Embryonic facial prominence (tissue), 1 donor: ENCODE results near the gene PTPRD.

Experiments used
- DNase-seq: peaks from one replicate; pipeline ENCODE4 v3.0.0-alpha.2; 2016; ENCODE audit errors: extremely low spot score

Gene PTPRD

DNA sequence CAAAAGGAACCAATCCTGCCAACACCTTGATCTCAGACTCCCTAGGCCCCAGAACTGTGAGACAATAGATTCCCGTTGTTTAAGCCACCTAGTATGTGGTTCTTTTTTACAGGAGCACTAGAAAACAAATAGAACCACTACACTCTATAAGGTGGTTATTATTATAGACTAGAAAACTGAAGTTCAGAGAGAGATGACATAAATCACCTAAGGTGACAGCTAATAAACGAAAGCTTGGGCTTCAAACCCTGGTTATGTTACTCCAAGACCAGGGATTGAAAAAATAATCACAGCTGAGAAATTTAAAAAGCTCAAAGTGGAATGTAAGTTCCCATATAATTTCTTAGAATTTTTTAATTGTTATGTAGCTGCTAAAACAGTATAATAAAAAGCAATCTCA is 2097.1 kb downstream of the PTPRD start:
- no peak for DNase-seq

DNA sequence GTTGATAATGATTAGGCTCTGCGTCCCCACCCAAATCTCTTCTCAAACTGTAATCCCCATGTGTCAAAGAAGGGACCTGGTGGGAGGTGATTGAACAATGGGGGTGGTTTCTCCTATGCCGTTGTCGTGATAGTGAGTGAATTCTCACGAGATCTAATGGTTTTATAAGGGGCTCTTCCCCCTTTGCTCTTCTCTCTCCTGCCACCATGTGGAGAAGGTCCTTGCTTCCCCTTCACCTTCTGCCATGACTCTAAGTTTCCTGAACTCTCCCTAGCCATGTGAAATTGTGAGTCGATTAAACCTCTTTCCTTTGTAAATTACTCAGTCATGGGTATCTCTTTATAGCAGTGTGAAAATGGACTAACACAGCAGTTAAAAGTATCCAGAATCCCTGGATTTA is 2098.0 kb downstream of the PTPRD start:
- no peak for DNase-seq

DNA sequence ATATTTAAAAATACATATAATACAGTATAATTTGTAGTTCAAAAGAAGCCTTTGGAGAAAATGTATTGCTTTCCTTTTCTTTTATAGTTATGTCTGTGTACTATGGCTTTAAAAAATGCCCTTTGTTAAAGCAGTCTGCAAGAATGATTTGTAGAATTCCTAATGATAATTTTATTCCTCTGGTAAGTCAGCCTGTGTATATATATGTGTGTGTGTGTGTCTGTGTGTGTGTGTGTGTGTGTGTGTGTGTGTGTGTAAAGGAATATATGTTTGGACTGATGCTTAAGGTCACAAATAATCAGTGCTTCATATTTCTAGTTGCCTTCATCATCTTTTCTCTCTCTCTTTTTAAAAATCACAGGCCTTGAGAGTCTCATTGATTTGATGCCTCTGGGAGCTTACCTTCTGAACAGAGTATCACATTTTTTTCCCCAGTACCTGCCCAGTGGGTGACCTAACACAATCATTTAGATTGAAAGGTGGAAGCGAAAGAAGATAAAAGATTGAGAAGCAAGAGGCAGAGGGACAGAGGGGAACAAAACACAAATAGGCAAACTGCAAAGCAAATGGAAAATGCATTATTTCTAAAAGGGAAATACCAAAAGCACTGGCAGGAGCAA is 2104.0 kb downstream of the PTPRD start:
- no peak for DNase-seq

DNA sequence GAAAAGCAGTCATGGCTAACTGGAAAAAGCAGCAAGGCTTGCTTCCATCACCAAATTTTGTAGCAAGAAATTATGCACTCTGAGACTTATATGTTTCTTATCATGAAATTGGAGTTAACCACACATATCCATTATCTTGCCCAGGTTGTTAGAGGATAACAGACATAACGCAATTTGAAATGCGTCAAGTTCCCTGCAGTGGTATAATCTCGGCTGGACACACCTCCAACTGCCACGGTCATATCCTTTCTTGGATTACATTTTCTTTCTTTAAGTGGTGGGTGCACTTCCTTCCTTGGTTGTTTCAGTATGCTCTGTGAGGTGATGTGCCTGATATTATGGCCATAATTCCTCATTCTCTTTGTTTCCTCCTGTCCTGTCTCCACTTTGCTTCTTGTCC is 2118.2 kb downstream of the PTPRD start:
- no peak for DNase-seq

DNA sequence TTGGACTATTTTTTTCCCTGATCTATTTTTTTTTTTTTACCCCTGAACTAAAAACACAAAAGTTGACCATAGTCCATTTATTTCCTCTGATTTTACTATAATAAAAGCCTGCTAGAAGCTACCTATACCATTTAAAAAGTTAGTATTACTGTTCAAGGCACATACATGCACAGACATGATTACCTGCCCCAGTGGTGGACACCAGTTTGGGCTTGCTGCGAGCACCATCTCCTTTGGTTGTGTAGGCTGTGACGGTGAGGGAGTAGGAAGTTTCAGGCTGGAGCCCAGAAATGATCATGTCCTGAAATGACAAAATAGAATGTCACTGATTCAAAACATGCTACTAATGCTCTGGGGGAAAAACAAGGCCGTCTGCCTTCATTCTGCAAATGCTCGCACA is 2120.1 kb downstream of the PTPRD start:
- no peak for DNase-seq

DNA sequence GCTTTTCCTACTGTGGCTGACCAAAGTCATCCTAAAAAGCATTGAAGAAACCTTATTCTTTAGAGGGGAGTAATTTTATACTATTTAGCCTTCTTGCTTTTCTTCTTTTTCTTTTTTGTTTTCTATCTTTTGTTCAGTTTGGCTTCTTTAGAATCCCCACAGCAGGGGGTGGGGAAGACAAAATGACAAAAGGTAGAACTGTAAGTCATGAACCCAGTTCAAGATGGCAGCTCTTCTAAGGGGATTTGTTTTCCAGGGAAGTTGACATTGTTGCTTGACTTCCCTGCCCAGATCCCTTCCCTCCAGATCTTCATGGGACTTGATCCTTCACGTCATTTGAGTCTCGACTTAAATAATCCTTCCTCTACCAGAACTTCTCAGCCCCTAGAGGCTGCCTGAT is 2120.8 kb downstream of the PTPRD start:
- DNase-seq = no peak

DNA sequence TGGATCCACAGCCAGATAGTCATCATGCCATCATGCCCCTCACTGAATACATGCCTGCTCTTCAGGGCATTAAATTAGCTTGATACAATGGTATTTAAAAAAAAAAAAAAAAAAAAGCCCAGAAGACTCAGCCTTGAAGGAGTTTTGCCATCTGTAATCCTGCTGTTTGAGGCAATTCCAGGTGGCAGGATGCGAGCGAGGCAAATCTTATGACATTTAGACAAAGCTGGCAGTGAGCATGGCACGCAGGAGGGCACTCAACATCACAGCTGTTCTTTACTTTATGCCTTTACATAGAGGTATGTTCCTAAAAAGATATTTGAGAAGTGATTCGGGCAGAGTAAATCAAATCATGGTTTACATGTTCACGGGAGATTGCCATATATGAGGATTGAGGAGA is 2121.2 kb downstream of the PTPRD start:
- no peak for DNase-seq

DNA sequence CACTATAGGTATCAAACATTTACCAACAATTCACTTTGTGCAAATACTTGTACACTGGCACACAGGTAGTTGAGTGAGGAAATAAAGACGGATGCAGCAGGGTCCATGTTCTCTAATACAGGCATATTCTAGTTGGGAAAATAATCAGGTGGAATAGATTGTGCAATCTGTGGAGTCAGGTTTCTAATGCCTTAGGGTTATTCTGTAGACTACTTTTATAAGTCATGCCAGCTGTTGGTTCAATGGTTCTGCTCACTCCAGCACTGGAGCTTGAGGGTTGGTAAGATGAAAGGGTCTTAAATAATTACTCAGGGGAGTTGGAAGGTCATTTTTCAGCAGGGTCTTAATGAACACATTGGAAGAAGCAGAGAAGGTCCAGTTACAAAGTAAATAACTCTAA is 2123.0 kb downstream of the PTPRD start:
- DNase-seq = no peak

DNA sequence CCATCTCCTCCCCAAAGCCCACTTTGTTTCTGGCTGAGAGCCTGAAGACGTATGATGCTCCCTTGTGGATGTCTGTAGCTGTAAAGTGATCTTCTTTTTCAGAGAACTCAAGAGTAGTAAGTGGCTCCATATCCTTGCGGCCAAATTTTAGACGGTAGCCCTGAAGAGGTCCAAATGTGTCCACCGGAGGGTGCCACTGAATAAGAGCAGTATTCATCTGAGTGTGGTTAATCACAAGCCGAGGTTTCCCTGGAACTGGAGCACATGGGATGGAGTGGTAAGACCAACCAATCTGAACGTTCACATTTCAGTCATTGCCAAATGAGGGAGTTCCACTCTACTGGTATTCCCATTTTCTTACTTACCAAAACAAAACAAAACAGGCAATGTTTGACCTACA is 2126.7 kb downstream of the PTPRD start:
- no peak for DNase-seq

DNA sequence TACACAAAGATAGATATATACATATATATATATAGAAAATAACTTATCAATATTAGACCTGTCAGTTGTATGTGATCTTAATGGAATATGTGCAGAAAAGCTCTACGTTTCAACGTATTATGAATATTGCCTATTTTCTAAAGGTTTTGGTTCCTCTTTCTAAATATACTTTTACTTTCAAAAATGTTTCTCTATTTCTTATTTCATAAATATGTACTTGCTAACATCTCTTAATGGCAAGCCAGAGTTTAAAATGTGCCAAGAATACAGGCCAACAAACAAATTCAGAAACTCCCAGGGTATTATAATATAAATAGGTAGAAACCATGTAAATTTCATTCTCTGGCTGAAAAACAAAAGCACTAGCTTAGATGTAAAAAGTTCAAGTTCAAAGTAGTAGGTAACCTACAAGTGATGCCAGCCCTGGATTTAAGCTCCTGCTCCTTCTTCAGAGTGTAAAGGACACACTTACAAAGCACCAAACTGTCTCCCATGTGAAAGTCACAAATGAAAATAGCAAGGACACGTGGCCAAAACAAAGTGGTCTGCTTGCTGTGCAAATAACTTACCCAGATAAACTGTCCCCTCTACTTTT is 2128.1 kb downstream of the PTPRD start:
- no peak for DNase-seq

DNA sequence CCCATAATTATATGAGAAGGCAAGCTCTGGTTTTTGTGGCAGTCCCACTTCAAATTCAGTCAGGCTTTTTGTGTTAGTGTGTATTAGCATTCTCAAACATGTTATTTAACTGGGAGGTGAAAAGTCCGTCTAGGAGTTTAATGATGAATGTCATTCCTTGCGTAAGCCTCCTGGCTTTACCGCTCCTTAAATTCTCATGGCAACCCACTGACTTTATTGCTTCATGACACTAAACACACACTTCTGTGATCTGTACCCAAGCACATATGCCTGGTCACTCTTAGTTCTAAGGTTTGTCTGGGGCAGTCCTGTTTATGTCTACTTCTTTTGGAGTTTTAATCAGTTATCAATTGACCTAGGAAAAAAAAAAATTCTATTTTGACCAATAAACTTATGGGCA is 2135.4 kb downstream of the PTPRD start:
- DNase-seq = no peak

DNA sequence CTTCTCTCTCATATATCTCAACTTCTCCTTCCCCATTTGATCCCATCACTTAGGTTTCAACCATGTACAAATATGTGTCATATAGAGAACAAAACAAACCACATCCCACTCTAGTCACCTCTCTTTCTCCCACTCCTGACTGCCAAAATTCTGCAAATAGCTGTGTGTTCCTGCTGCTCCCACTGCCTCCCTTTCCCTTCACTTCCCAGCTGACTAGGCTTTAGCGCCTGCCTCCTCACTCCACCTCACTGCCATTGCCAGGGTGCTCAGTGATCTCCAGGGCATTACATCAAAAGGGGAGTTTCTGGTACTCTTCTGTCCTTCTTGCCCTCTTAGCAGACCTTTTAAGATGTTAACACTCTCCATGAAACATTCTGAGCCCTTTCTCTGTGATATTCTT is 2137.9 kb downstream of the PTPRD start:
- no peak for DNase-seq

DNA sequence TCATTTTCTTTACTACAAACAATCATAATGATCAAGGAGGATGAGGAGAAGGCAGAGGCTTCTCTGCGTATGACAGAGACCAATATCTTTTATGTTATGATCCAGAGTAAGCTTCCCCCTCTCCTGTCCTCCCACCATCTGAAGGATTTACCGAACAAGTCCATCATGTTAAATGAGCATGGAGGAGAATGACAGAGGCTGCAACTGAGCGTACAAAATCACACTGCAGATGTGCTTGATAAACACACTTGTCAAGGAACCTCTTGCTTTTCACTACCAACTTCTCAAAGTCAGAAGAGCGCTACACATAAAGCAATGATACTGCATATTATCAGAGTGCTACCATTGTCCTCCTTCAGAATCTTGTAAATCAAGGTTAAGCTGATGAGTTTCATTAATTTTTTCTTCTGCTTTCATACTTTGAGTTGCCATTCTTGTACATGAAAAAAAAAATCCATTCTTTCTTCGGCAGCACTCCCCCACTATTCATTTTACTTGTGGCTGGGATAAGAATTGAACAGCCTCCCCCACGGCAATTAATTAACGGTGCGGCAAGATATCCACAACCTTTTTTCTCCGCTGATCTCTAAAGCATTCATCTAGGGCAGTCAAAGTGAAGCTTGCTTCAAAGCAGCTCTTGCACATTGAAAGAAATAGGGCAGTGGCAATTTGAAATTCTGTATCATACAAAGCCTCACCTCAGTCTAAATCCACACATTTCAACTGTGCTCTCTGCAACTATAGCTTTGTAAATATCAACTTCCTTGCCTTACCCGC is 2139.4 kb downstream of the PTPRD start:
- no peak for DNase-seq

DNA sequence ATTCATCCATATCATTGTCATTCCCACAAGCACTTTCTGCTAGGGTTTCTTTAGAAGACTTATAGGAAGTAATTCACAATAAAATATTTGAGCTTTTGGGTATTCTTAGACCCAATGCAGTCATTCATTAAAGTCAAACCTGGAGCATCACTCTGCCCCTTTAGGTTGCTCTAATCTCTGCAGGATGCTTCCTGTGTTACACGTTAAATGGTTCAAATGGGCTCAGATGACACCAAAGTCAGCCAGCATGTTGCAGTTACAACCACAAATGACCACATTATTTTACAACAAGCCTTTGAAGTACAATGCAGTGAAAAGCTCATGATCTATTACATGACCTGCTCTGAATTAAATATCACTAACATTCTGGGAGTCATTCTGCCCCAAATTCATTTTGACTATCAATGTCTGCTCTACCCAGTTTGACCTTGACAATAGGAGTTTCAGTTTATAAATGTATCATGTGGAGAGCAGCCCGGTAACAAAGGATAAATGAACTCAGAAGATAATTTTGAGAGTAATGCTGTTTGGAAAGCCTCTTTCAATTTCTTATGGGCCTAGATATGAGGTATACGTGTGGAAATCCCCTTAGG is 2144.7 kb downstream of the PTPRD start:
- no peak for DNase-seq

DNA sequence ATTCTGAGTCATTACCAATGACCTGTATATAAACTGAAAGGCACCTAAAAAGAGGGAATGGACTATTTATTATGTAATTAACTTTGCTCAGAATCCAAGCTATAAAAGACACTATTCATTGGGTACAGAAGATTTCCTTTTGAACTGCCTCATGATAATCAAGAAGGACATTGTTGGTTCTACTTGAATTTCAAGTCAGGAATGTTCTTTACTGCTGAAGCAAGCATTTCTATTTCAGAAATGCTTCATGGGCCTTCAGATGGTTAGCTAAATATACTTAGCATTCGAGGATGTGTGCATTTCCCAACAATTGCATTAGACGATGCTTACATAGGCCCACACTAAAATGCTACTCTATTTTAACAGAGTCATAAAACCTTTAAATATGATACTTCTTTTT is 2155.0 kb downstream of the PTPRD start:
- no peak for DNase-seq

DNA sequence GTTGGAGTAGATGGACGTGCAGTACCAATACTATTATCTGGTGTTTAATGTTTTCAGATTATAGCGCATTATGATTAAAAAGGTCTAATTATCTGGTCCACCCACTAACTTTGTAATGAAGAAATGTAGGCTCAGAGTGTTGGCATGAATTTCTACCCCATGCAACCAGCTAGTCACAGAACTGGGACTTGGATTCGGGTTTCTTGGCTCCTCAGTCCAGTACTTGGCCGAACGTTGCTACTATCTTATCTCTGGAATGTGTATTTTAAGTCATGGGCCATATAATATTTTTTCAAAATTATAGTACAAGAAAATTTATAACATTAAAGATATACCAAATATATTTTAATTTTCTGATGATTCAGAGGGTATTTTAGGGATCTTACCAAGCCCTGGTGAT is 2155.7 kb downstream of the PTPRD start:
- no peak for DNase-seq

DNA sequence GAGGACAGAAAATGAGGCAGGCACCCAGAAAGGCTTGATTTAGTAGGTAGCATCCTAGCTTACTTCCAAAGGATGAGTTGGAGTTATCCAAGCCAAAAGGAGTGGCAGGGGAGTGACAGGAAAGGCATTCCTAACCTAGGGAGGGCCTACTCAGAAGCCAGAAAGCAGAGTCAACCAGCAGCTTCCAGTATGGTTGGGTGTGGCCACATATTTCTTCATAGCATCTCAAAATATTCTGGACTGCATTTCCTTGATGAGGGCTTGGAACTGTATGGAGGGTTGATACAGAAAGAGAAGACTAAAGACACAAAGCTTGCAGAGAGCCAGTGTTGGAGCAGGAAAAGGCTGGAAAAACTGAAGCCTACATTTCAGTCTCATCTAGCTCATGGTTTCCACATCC is 2156.5 kb downstream of the PTPRD start:
- no peak for DNase-seq

DNA sequence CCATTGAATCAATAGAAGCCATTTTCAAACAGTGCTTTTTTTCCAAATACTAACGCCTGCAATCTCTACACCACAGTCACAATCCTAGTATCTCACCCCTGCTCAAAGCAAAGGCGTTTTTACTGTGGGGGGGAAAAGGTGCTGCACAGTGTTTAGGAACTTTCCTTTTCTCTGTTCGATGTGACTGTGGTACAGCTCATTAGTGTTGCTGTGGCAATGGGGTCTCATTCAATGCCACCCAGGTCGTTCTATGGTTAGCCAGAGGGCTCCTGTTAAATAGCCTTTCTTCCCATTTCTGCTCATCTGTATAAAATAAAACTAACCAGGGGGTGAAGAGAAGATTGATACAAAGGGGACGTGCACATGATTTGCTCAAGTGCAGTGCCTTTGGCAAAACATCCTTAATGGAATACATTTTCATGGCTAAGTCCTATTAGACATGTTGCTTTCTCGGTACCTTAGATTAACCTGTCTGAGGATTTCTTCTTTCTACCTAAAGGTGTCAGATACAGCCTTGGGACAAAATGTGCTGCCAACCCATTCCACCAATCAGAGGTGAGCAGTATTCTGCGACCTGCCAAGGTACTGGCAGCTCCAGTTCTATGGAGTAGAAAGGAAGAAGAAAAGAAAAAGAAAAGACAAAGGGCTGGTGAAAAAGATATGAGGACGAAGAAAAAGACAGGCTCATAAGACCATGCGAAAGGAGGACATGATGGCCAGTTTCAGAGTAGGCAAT is 2161.8 kb downstream of the PTPRD start:
- no peak for DNase-seq

DNA sequence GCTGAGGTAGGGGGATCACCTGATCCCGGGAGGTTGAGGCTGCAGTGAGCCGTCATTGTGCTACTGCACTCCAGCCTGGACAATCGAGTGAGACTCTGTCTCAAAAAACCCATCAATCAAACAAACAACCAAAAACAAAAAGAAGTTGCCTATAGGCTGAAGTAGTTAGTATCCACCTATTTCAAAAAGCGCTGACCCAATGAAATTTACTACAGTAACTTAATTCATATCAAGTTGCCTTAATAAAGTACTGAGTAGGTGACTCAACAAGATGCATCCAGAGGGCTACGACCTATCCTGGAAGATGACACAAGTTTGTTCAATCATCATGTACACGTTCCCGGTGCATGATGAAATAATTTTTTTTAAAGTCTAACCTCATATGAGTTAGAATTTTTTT is 2164.6 kb downstream of the PTPRD start:
- no peak for DNase-seq

DNA sequence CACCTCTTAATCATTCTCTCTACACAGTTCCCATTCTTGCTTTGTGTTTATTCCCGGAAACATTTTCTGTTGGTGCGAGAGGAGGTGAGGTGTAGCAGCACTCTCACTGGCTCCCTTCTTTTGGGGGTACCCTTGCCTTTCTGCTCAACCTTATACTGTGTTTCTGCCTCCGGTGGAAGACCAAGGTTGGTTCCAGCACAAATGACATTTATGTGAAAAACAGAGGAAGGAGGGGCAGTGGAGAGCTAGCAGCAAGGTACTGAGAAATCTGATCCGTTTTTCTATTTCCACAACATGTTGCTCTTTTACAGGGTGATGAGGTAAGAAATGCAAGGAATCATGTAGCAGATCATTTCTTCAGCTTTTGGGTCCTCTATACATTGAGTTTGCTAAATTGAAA is 2165.2 kb downstream of the PTPRD start:
- no peak for DNase-seq

DNA sequence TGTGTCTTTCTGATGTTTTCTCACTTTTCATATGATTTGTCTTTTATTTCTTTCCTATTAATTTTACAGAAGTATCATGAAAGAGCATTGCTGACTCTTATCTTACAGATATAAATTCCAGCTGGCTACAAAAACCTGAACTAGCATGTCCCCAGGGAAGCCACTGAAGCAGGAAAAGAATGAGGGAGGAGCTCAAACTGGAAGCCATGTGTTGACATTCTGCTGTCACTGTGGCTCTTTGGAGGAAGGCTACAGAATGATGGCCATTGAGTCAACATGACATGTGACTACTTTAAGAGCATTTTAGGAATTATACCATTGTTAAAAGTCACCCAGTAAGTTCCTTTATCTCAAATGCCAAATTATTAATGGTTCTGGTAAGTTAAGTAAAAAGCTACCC is 2174.9 kb downstream of the PTPRD start:
- DNase-seq = no peak

DNA sequence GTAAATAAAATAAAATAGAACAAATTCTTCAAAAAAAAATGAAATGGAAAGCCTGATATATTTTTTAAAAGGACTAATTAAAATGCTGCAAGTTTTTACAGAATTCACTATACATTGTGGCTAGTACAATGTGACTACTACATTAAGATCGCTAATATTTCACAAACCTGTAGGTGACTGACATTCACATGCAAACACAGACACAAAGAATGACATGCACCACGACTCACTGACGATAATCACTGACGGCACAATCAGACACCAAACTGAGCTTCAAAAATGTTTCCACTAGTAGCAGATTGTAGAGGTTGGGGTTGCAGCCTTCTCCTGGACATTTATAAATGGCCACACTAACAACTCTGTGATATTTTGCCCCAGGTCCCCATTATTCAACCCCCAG is 2175.5 kb downstream of the PTPRD start:
- DNase-seq = no peak
